ENCODE data around the gene DCTN3.

Gene DCTN3

GRCh38 chr9:34564617-34565016 is 55.7 kb downstream of the DCTN3 start:
- Histone ChIP-seq H3K36me3 (replicated peaks) (no peaks in the 10 kb centered on the region), H3K27me3 (replicated peaks) (peaks cover 11% of the 10 kb centered on the region), H3K27ac (no peak overlapping the region), H3K4me3 (ENCODE audit: low read depth, low read length) (no peak overlapping the region)
- TF ChIP-seq, protein P1, sequence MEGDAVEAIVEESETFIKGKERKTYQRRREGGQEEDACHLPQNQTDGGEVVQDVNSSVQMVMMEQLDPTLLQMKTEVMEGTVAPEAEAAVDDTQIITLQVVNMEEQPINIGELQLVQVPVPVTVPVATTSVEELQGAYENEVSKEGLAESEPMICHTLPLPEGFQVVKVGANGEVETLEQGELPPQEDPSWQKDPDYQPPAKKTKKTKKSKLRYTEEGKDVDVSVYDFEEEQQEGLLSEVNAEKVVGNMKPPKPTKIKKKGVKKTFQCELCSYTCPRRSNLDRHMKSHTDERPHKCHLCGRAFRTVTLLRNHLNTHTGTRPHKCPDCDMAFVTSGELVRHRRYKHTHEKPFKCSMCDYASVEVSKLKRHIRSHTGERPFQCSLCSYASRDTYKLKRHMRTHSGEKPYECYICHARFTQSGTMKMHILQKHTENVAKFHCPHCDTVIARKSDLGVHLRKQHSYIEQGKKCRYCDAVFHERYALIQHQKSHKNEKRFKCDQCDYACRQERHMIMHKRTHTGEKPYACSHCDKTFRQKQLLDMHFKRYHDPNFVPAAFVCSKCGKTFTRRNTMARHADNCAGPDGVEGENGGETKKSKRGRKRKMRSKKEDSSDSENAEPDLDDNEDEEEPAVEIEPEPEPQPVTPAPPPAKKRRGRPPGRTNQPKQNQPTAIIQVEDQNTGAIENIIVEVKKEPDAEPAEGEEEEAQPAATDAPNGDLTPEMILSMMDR (IDR thresholded peaks at IDR 0.05; ENCODE audit: low read depth, low read length, missing control alignments), result no peak
- in situ Hi-C loops (cut with HindIII; ENCODE audit: low pct_ligation_motif_present, low sequenced_read_pairs), result no loop called here
- DNase-seq, result no peak
